A673 (cell line): ENCODE data around the gene IL34.

Experiments
- CTCF ChIP-seq: fragments of 300-800, 200-600 bp; sonication (generic); conservative IDR thresholded peaks from 2 replicates; pipeline ENCODE4 v1.5.1; 2017; ENCODE audit warnings: low read depth, mild to moderate bottlenecking, antibody characterized with exemption, low read length, moderate library complexity, mixed read lengths
- EZH2 ChIP-seq: fragments of 200-600 bp; sonication (generic); IDR thresholded peaks from 2 replicates; pipeline ENCODE4 v1.6.1; 2017; ENCODE audit warnings: borderline replicate concordance, low read depth, mild to moderate bottlenecking, mixed read lengths, antibody characterized with exemption, low read length; ENCODE audit not compliant: poor library complexity, severe bottlenecking

- TF ChIP-seq CTCF (no peak), EZH2 (no peak)
Measured at GRCh38 chr16:70701596-70701995, 55.2 kb downstream of the IL34 start.
